Prostate gland (tissue), 2 donors: Measurements from ENCODE around the gene ITPKB. TPM values are rescaled to one million over a fixed set of nuclear protein-coding genes. Genes with fewer than 3 reads are reported as not detected.
A peak's percentile ranks its signal among the peaks of the same experiment; 100 is the strongest.

Source experiments
- DNase-seq: peaks from one replicate; pipeline ENCODE4 v3.0.0-alpha.2; 2019; ENCODE audit warnings: low spot score
- H3K27ac ChIP-seq, 2 donors: fragments of 200-600 bp; sonication (generic); 2 replicates each; pipeline ENCODE4 v1.5.1; 2017 to 2019
- H3K27me3 ChIP-seq: fragments of 200-600 bp; sonication (generic); replicated peaks from 2 replicates; pipeline ENCODE4 v1.5.1; 2019; ENCODE audit not compliant: insufficient read depth
- H3K36me3 ChIP-seq, 2 donors: fragments of 200-600 bp; sonication (generic); 1 replicate in 1 of 2; 2 replicates in 1 of 2; pipeline versions ENCODE4 v1.5.1 to v1.8.1; 2017 to 2019
- H3K4me1 ChIP-seq: fragments of 200-600 bp; sonication (generic); replicated peaks from 2 replicates; pipeline ENCODE4 v1.5.1; 2019
- H3K4me3 ChIP-seq, 2 donors: fragments of 200-600 bp; sonication (generic); 2 replicates each; pipeline ENCODE4 v1.5.1; 2017 to 2019
- H3K9me3 ChIP-seq: fragments of 200-600 bp; sonication (generic); 2 replicates; pipeline ENCODE4 v1.5.1; 2017
- POLR2A ChIP-seq: fragments of 450-650 bp; IDR thresholded peaks from one replicate; pipeline ENCODE4 v1.6.1; 2016; ENCODE audit warnings: antibody characterized with exemption, mild to moderate bottlenecking
- POLR2AphosphoS5 ChIP-seq: sonication (generic); formaldehyde crosslinking; IDR thresholded peaks from one replicate; pipeline ENCODE4 v1.6.1; 2017; ENCODE audit warnings: antibody characterized with exemption
- WGBS: methylation state at CpG from one replicate; pipeline ENCODE4 v1.1.5; 2018; 5-methylcytosine and 5-hydroxymethylcytosine counted together
- intact Hi-C: fragments of 100-400 bp; cut with DNase I; formaldehyde crosslinking; loops from one replicate; pipeline ENCODE4 v1.14.2; 2022
- total RNA-seq, 2 donors: library from RNA; depleted of rRNA; stranded (reverse); fragments of >200 nt; gene quantifications; one replicate each; pipeline ENCODE4 v1.1.0, GENCODE V29; 2016
- TF ChIP-seq, protein P1 (sequence below), 4 experiments: fragments of 200-600 bp in 2 of 4; fragments of 450-650 bp in 2 of 4; sonication (generic) in 2 of 4; IDR thresholded peaks; 1 replicate in 3 of 4; 2 replicates in 1 of 4; pipeline ENCODE4 v1.5.1; 2016 to 2019; ENCODE audit warnings: antibody characterized with exemption in 4 of 4, mild to moderate bottlenecking in 2 of 4, moderate library complexity in 2 of 4

The ITPKB gene
- total RNA-seq, 2 donors from 2014 or later, result 47.5 to 49.2 TPM

GRCh38 chr1:226697929-226698544 lies 41.0 kb downstream of the ITPKB start:
- no peaks in the 10 kb centered on the region for H3K27me3 ChIP-seq
- intact Hi-C loops, result no loop called here
- TF ChIP-seq, protein P1, sequence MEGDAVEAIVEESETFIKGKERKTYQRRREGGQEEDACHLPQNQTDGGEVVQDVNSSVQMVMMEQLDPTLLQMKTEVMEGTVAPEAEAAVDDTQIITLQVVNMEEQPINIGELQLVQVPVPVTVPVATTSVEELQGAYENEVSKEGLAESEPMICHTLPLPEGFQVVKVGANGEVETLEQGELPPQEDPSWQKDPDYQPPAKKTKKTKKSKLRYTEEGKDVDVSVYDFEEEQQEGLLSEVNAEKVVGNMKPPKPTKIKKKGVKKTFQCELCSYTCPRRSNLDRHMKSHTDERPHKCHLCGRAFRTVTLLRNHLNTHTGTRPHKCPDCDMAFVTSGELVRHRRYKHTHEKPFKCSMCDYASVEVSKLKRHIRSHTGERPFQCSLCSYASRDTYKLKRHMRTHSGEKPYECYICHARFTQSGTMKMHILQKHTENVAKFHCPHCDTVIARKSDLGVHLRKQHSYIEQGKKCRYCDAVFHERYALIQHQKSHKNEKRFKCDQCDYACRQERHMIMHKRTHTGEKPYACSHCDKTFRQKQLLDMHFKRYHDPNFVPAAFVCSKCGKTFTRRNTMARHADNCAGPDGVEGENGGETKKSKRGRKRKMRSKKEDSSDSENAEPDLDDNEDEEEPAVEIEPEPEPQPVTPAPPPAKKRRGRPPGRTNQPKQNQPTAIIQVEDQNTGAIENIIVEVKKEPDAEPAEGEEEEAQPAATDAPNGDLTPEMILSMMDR (IDR thresholded peaks at IDR 0.05), result no peak
- TF ChIP-seq POLR2AphosphoS5, result peak; percentile 65
- peaks cover 27% of the 10 kb centered on the region for H3K4me1 ChIP-seq
- WGBS, result 29% methylated on average over 5 of the region's 5 CpGs
- H3K27ac ChIP-seq, result peak overlapping the region; percentile 68 to 97
- H3K9me3 ChIP-seq, result no peaks in the 10 kb centered on the region
- DNase-seq, result peak; percentile 77
- H3K36me3 ChIP-seq, result no peaks in the 10 kb centered on the region
- H3K4me3 ChIP-seq, result no peak overlapping the region

DNA sequence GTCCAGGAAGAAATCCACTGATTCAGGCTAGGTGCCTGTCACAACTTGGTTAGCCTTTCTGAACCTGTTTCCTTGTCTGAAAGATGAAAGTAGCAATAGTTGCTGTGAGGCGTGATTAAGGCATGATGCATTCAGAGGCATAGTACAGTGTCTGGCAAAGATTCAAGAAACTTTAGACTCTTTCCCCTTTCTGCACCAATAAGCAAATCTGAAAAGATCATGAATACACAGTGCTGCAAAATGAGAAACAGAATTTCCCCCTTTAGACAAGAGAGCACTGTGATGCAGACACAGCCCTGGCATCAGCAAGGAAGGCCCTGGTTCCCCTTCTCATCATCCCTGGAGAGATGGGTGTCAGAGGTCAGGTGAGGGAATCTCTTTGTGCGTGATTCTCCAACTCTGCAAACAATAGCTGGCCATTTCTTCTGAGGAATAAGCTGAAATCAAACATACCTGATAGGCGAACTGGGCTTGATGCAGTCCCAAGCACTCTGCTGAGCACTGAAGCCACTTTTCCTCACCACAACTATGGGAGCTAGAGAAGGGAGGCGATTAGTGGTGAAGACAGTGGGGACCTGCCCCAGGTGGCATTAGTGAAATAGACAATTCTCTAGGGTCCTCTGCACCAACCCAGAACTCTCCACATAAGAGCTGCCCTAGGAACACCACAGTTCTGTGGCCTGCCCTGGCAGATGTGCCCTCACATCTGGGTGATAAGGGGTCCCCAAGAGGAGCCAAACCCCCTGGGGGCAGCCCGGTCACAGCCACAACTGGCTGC lies 41.7 kb downstream of the ITPKB start:
- intact Hi-C loops, result no loop called here
- no peaks in the 10 kb centered on the region for H3K36me3 ChIP-seq
- 57% methylated on average over 5 of the region's 5 CpGs for WGBS
- TF ChIP-seq, protein P1 (IDR thresholded peaks at IDR 0.05), result no peak
- no peak for TF ChIP-seq POLR2A
- peak; percentile 65 for TF ChIP-seq POLR2AphosphoS5
- DNase-seq, result no peak
- no peaks in the 10 kb centered on the region for H3K27me3 ChIP-seq
- peak overlapping the region; percentile 68 to 97 for H3K27ac ChIP-seq
- H3K9me3 ChIP-seq, result no peaks in the 10 kb centered on the region
- H3K4me1 ChIP-seq, result peaks cover 27% of the 10 kb centered on the region
- H3K4me3 ChIP-seq, result no peak overlapping the region

- 88% methylated on average over 7 of the region's 7 CpGs for WGBS
- Histone ChIP-seq H3K27me3 (no peaks in the 10 kb centered on the region), H3K4me1 (peaks cover 20% of the 10 kb centered on the region), H3K4me3 (no peak overlapping the region), H3K36me3 (no peaks in the 10 kb centered on the region), H3K27ac (peak overlapping the region; percentile 68 to 97), H3K9me3 (no peaks in the 10 kb centered on the region)
- intact Hi-C loops, result no loop called here
- no peak for TF ChIP-seq POLR2AphosphoS5
- DNase-seq, result no peak
These were observed 42.5 kb downstream of the ITPKB start for GRCh38 chr1:226696547-226696946.

- H3K4me1 ChIP-seq, result peaks cover 14% of the 10 kb centered on the region
- intact Hi-C loops, result no loop called here
- H3K4me3 ChIP-seq, result no peak overlapping the region
- no peaks in the 10 kb centered on the region for H3K9me3 ChIP-seq
- H3K36me3 ChIP-seq, result no peaks in the 10 kb centered on the region
- no peak overlapping the region for H3K27ac ChIP-seq
- DNase-seq, result no peak
- no peak for TF ChIP-seq POLR2A
- TF ChIP-seq POLR2AphosphoS5, result no peak
- TF ChIP-seq, protein P1 (IDR thresholded peaks at IDR 0.05), result no peak
- 55% methylated on average over 7 of the region's 7 CpGs for WGBS
- no peaks in the 10 kb centered on the region for H3K27me3 ChIP-seq
These were observed 43.7 kb downstream of the ITPKB start for GRCh38 chr1:226695335-226695900.

GRCh38 chr1:226692823-226693222 lies 46.3 kb downstream of the ITPKB start:
- WGBS, result 68% methylated on average over 3 of the region's 3 CpGs
- Histone ChIP-seq H3K9me3 (no peaks in the 10 kb centered on the region), H3K27ac (peak overlapping the region in 1 of 2 donors; percentile 8), H3K4me1 (peaks cover 7% of the 10 kb centered on the region), H3K4me3 (no peak overlapping the region), H3K27me3 (no peaks in the 10 kb centered on the region), H3K36me3 (no peaks in the 10 kb centered on the region)
- no peak for DNase-seq
- intact Hi-C loops, result no loop called here
- TF ChIP-seq POLR2AphosphoS5 (no peak), POLR2A (no peak)
- TF ChIP-seq, protein P1 (IDR thresholded peaks at IDR 0.05), result no peak
